ENCODE results near the gene DAB1. TPM values are rescaled to one million over a fixed set of nuclear protein-coding genes. Genes with fewer than 3 reads are reported as not detected.

The DAB1 gene
- total RNA-seq, 3 donors from 2014 or later (not counting 1 experiment from before 2014, with no cell fraction given) = 0.41 TPM; not detected in 2

GRCh38 chr1:56958526-56958925 is 465.3 kb downstream of the DAB1 start:
- no peak for ATAC-seq
- no peak for DNase-seq
- Mint-ChIP-seq H3K9me3 (no peaks in the 10 kb centered on the region), H3K4me1 (peaks cover 0 to 12% of the 10 kb centered on the region in 2 donors), H3K27ac (no peak overlapping the region), H3K4me3 (no peak overlapping the region), H3K36me3 (no peaks in the 10 kb centered on the region), H3K27me3 (ENCODE audit: low read depth in 2 of 2) (peaks cover 0 to 5% of the 10 kb centered on the region in 2 donors)
- Histone ChIP-seq H3K9me3 (ENCODE audit: control insufficient read depth, insufficient read depth, low read length) (no peaks in the 10 kb centered on the region), H3K27ac (ENCODE audit: low read length) (no peak overlapping the region), H3K4me1 (ENCODE audit: control insufficient read depth, insufficient read depth, low read length) (no peaks in the 10 kb centered on the region), H3K4me3 (ENCODE audit: low read length) (no peak overlapping the region), H3K27me3 (ENCODE audit: control insufficient read depth, insufficient read depth, low read length) (no peaks in the 10 kb centered on the region), H3K36me3 (ENCODE audit: control insufficient read depth, insufficient read depth, low read length) (no peaks in the 10 kb centered on the region)
- intact Hi-C loops (cut with micrococcal nuclease) = no loop called here
- WGBS (ENCODE audit: insufficient coverage) = 85% methylated on average over 2 of the region's 2 CpGs
- no peak for TF ChIP-seq CTCF (IDR thresholded peaks at IDR 0.05)

GRCh38 chr1:56957931-56958330 is 465.9 kb downstream of the DAB1 start:
- Mint-ChIP-seq H3K36me3 (no peaks in the 10 kb centered on the region), H3K27ac (no peak overlapping the region), H3K4me3 (no peak overlapping the region), H3K9me3 (no peaks in the 10 kb centered on the region), H3K4me1 (peaks cover 0 to 12% of the 10 kb centered on the region in 2 donors), H3K27me3 (ENCODE audit: low read depth in 2 of 2) (peaks cover 0 to 5% of the 10 kb centered on the region in 2 donors)
- TF ChIP-seq CTCF (IDR thresholded peaks at IDR 0.05) = no peak
- H3K4me1 ChIP-seq (ENCODE audit: control insufficient read depth, insufficient read depth, low read length) = no peaks in the 10 kb centered on the region
- no peak overlapping the region for H3K27ac ChIP-seq (ENCODE audit: low read length)
- ATAC-seq (no peak), DNase-seq (no peak)
- H3K9me3 ChIP-seq (ENCODE audit: control insufficient read depth, insufficient read depth, low read length) = no peaks in the 10 kb centered on the region
- no peaks in the 10 kb centered on the region for H3K36me3 ChIP-seq (ENCODE audit: control insufficient read depth, insufficient read depth, low read length)
- H3K4me3 ChIP-seq (ENCODE audit: low read length) = no peak overlapping the region
- intact Hi-C loops (cut with micrococcal nuclease) = no loop called here
- no peaks in the 10 kb centered on the region for H3K27me3 ChIP-seq (ENCODE audit: control insufficient read depth, insufficient read depth, low read length)
- 81% methylated on average over 2 of the region's 3 CpGs for WGBS (ENCODE audit: insufficient coverage)

GRCh38 chr1:56954664-56955063 is 469.2 kb downstream of the DAB1 start:
- ATAC-seq (peak in 1 of 3 donors; percentile 63), DNase-seq (no peak)
- no peaks in the 10 kb centered on the region for H3K9me3 ChIP-seq (ENCODE audit: control insufficient read depth, insufficient read depth, low read length)
- no peak overlapping the region for H3K27ac Mint-ChIP-seq
- no peaks in the 10 kb centered on the region for H3K4me1 ChIP-seq (ENCODE audit: control insufficient read depth, insufficient read depth, low read length)
- H3K27ac ChIP-seq (ENCODE audit: low read length) = no peak overlapping the region
- H3K4me3 Mint-ChIP-seq = no peak overlapping the region
- H3K4me3 ChIP-seq (ENCODE audit: low read length) = no peak overlapping the region
- intact Hi-C loops (cut with micrococcal nuclease) = no loop called here
- H3K27me3 Mint-ChIP-seq (ENCODE audit: low read depth in 2 of 2) = peaks cover 0 to 5% of the 10 kb centered on the region in 2 donors
- H3K27me3 ChIP-seq (ENCODE audit: control insufficient read depth, insufficient read depth, low read length) = no peaks in the 10 kb centered on the region
- H3K36me3 Mint-ChIP-seq = no peaks in the 10 kb centered on the region
- WGBS (ENCODE audit: insufficient coverage) = 57% methylated on average over 1 of the region's 1 CpG
- TF ChIP-seq CTCF (IDR thresholded peaks at IDR 0.05) = no peak
- H3K4me1 Mint-ChIP-seq = peaks cover 0 to 12% of the 10 kb centered on the region in 2 donors
- no peaks in the 10 kb centered on the region for H3K9me3 Mint-ChIP-seq
- no peaks in the 10 kb centered on the region for H3K36me3 ChIP-seq (ENCODE audit: control insufficient read depth, insufficient read depth, low read length)

GRCh38 chr1:56953386-56953785 is 470.5 kb downstream of the DAB1 start:
- Histone ChIP-seq H3K27ac (ENCODE audit: low read length) (no peak overlapping the region), H3K4me3 (ENCODE audit: low read length) (no peak overlapping the region), H3K27me3 (ENCODE audit: control insufficient read depth, insufficient read depth, low read length) (no peaks in the 10 kb centered on the region), H3K36me3 (ENCODE audit: control insufficient read depth, insufficient read depth, low read length) (no peaks in the 10 kb centered on the region), H3K9me3 (ENCODE audit: control insufficient read depth, insufficient read depth, low read length) (no peaks in the 10 kb centered on the region), H3K4me1 (ENCODE audit: control insufficient read depth, insufficient read depth, low read length) (no peaks in the 10 kb centered on the region)
- no peak overlapping the region for H3K27ac Mint-ChIP-seq
- no peak for ATAC-seq
- no peaks in the 10 kb centered on the region for H3K9me3 Mint-ChIP-seq
- no peak overlapping the region for H3K4me3 Mint-ChIP-seq
- peaks cover 0 to 5% of the 10 kb centered on the region in 2 donors for H3K27me3 Mint-ChIP-seq (ENCODE audit: low read depth in 2 of 2)
- H3K4me1 Mint-ChIP-seq = peaks cover 0 to 12% of the 10 kb centered on the region in 2 donors
- TF ChIP-seq CTCF (IDR thresholded peaks at IDR 0.05) = no peak
- H3K36me3 Mint-ChIP-seq = no peaks in the 10 kb centered on the region
- intact Hi-C loops (cut with micrococcal nuclease) = no loop called here
- no peak for DNase-seq
- 49% methylated on average over 5 of the region's 5 CpGs for WGBS (ENCODE audit: insufficient coverage)

All from natural killer cell (primary cell).